Fibroblast of lung (primary cell): Measurements from ENCODE around the gene TNS3. TPM values are rescaled to one million over a fixed set of nuclear protein-coding genes. Genes with fewer than 3 reads are reported as not detected.

ENCODE experiments used
- DNase-seq, 2 donors: peaks; one replicate each; pipeline versions ENCODE4 v3.0.0 to v3.0.0-alpha.2; 2010; ENCODE audit warnings: low read depth in 2 of 2
- H2AFZ ChIP-seq: 2 replicates; pipeline ENCODE4 v1.5.1; 2012; ENCODE audit warnings: low read length, control low read depth, inconsistent platforms
- H3K27ac ChIP-seq: 2 replicates; pipeline ENCODE4 v1.5.1; 2011; ENCODE audit warnings: low read length, control low read depth; ENCODE audit not compliant: insufficient read depth
- H3K27me3 ChIP-seq: 2 replicates; pipeline ENCODE4 v1.5.1; 2011; ENCODE audit warnings: mild to moderate bottlenecking, low read length; ENCODE audit not compliant: control insufficient read depth, insufficient read depth
- H3K36me3 ChIP-seq: 2 replicates; pipeline ENCODE4 v1.5.1; 2011; ENCODE audit warnings: low read length; ENCODE audit not compliant: control insufficient read depth, insufficient read depth
- H3K4me1 ChIP-seq: 2 replicates; pipeline ENCODE4 v1.5.1; 2011; ENCODE audit warnings: low read length; ENCODE audit not compliant: control insufficient read depth, insufficient read depth; ENCODE audit errors: extremely low read depth
- H3K4me2 ChIP-seq: 2 replicates; pipeline ENCODE4 v1.5.1; 2011; ENCODE audit warnings: low read length, control low read depth; ENCODE audit not compliant: insufficient read depth; ENCODE audit errors: extremely low read depth
- H3K4me3 ChIP-seq, 4 experiments: fragments of 200-600 bp in 1 of 4; sonication (generic) in 1 of 4; replicated peaks in 1 of 4; 2 replicates each; pipeline ENCODE4 v1.5.1; 2011 to 2016; ENCODE audit warnings: low read length in 4 of 4, low read depth in 3 of 4, mild to moderate bottlenecking in 3 of 4, control low read depth in 2 of 4, inconsistent platforms in 1 of 4, mixed read lengths in 1 of 4; ENCODE audit not compliant: insufficient read depth in 1 of 4; ENCODE audit errors: control extremely low read depth in 1 of 4
- H3K79me2 ChIP-seq: 2 replicates; pipeline ENCODE4 v1.5.1; 2012; ENCODE audit warnings: mild to moderate bottlenecking, low read length, inconsistent platforms; ENCODE audit not compliant: control insufficient read depth, insufficient read depth
- H3K9ac ChIP-seq: 2 replicates; pipeline ENCODE4 v1.5.1; 2011; ENCODE audit warnings: mild to moderate bottlenecking, low read length, control low read depth; ENCODE audit not compliant: insufficient read depth
- H3K9me3 ChIP-seq: 2 replicates; pipeline ENCODE4 v1.5.1; 2012; ENCODE audit warnings: low read depth, low read length; ENCODE audit not compliant: control insufficient read depth, insufficient read depth
- H4K20me1 ChIP-seq: 2 replicates; pipeline ENCODE4 v1.5.1; 2011; ENCODE audit warnings: low read length; ENCODE audit not compliant: control insufficient read depth, insufficient read depth; ENCODE audit errors: extremely low read depth
- CTCF ChIP-seq, 2 donors: IDR thresholded peaks in 1 of 2; conservative IDR thresholded peaks in 1 of 2; 1 replicate in 1 of 2; 2 replicates in 1 of 2; pipeline ENCODE4 v1.5.1; 2011 to 2012; ENCODE audit warnings: low read length in 2 of 2, control low read depth in 1 of 2, inconsistent platforms in 1 of 2, low read depth in 1 of 2, mild to moderate bottlenecking in 1 of 2
- EZH2 ChIP-seq: IDR thresholded peaks from 2 replicates; pipeline ENCODE4 v1.5.1; 2012; ENCODE audit warnings: low read length, control low read depth, mild to moderate bottlenecking; ENCODE audit errors: missing control alignments
- polyA plus RNA-seq, 2 donors: library from polyadenylated mRNA; depleted of rRNA in 1 of 2; stranded (reverse) in 1 of 2; unstranded in 1 of 2; fragments of >200 nt; gene quantifications; 2 replicates each; pipeline ENCODE4 v1.2.1, GENCODE V29; 2011 to 2012; ENCODE audit warnings: missing spikeins in 1 of 2
- total RNA-seq: library from RNA; depleted of rRNA; stranded (reverse); fragments of >200 nt; gene quantifications from 2 replicates; pipeline ENCODE4 v1.2.1, GENCODE V29; 2014

The TNS3 gene
- total and polyA plus RNA-seq, 2 donors (not counting 1 experiment from before 2014, with no cell fraction given), result 74.4 to 88.8 TPM

- DNase-seq, result no peak
- peaks cover 2% of the 10 kb centered on the region for H3K36me3 ChIP-seq
- TF ChIP-seq CTCF (conservative IDR thresholded peaks at IDR 0.05 in 1 of 2, IDR thresholded peaks at IDR 0.05 in 1 of 2; ENCODE audit: low read depth in 1 of 2, low read length in 2 of 2) (no peak), EZH2 (no peak)
- no peaks in the 10 kb centered on the region for H3K27me3 ChIP-seq
- H3K9ac ChIP-seq, result no peak overlapping the region
- H3K9me3 ChIP-seq, result no peaks in the 10 kb centered on the region
- H3K4me3 ChIP-seq, result no peak overlapping the region
- H2AFZ ChIP-seq, result no peak overlapping the region
- no peaks in the 10 kb centered on the region for H3K4me1 ChIP-seq
- H3K4me2 ChIP-seq, result no peak overlapping the region
- H3K79me2 ChIP-seq, result no peaks in the 10 kb centered on the region
- no peak overlapping the region for H3K27ac ChIP-seq
- H4K20me1 ChIP-seq, result no peaks in the 10 kb centered on the region
Measured at GRCh38 chr7:47356261-47356660, 225.7 kb downstream of the TNS3 start.

GRCh38 chr7:47355684-47356083, 226.2 kb downstream of the TNS3 start:
- Histone ChIP-seq H4K20me1 (no peaks in the 10 kb centered on the region), H3K27me3 (no peaks in the 10 kb centered on the region)

GRCh38 chr7:47354831-47355541, 226.9 kb downstream of the TNS3 start:
- no peaks in the 10 kb centered on the region for H3K9me3 ChIP-seq
- H3K4me1 ChIP-seq, result no peaks in the 10 kb centered on the region
- H3K36me3 ChIP-seq, result peaks cover 2% of the 10 kb centered on the region
- DNase-seq, result no peak
- no peak overlapping the region for H3K9ac ChIP-seq
- no peak overlapping the region for H3K27ac ChIP-seq
- H2AFZ ChIP-seq, result no peak overlapping the region
- TF ChIP-seq EZH2, result no peak
- TF ChIP-seq CTCF (conservative IDR thresholded peaks at IDR 0.05 in 1 of 2, IDR thresholded peaks at IDR 0.05 in 1 of 2; ENCODE audit: low read depth in 1 of 2, low read length in 2 of 2), result no peak
- H3K4me3 ChIP-seq, result no peak overlapping the region
- no peak overlapping the region for H3K4me2 ChIP-seq
- no peaks in the 10 kb centered on the region for H4K20me1 ChIP-seq
- H3K27me3 ChIP-seq, result no peaks in the 10 kb centered on the region
- no peaks in the 10 kb centered on the region for H3K79me2 ChIP-seq

More at GRCh38 chr7:47355684-47356083, 226.2 kb downstream of the TNS3 start:
- Histone ChIP-seq H3K36me3 (peaks cover 2% of the 10 kb centered on the region), H3K9ac (no peak overlapping the region), H3K9me3 (no peaks in the 10 kb centered on the region), H3K4me1 (no peaks in the 10 kb centered on the region), H3K27ac (no peak overlapping the region), H2AFZ (no peak overlapping the region), H3K4me2 (no peak overlapping the region), H3K79me2 (no peaks in the 10 kb centered on the region), H3K4me3 (no peak overlapping the region)
- DNase-seq, result no peak
- no peak for TF ChIP-seq CTCF (conservative IDR thresholded peaks at IDR 0.05 in 1 of 2, IDR thresholded peaks at IDR 0.05 in 1 of 2; ENCODE audit: low read depth in 1 of 2, low read length in 2 of 2)
- no peak for TF ChIP-seq EZH2
